ELR (cell line): Measurements from ENCODE around the gene ZNF101.

Experiments used
- DNase-seq: peaks from one replicate; pipeline ENCODE4 v3.0.0-alpha.2; 2015; ENCODE audit warnings: low read depth

The ZNF101 gene

GRCh38 chr19:19711934-19712828 is 43.5 kb downstream of the ZNF101 start:
- no peak for DNase-seq

GRCh38 chr19:19719798-19720197 is 51.2 kb downstream of the ZNF101 start:
- DNase-seq, result no peak

GRCh38 chr19:19721896-19722295 is 53.3 kb downstream of the ZNF101 start:
- DNase-seq, result no peak

- DNase-seq, result peak; percentile 96
Observed at GRCh38 chr19:19732579-19733501, 64.2 kb downstream of the ZNF101 start, which contains the start of gene ZNF14. ZNF14 (minus strand) TSS chr19:19733112; CDS start chr19:19732958, 154 bp downstream.
